HG03575 (cell line): Measurements from ENCODE around the gene TSKU.

ENCODE experiments used
- ATAC-seq: cut with Tn5 transposase; IDR thresholded peaks from one replicate; pipeline ENCODE4 v1.9.1; 2021; ENCODE audit not compliant: unreplicated experiment, insufficient number of reproducible peaks, low FRiP score; ENCODE audit errors: extremely low read depth

TSKU gene

DNA sequence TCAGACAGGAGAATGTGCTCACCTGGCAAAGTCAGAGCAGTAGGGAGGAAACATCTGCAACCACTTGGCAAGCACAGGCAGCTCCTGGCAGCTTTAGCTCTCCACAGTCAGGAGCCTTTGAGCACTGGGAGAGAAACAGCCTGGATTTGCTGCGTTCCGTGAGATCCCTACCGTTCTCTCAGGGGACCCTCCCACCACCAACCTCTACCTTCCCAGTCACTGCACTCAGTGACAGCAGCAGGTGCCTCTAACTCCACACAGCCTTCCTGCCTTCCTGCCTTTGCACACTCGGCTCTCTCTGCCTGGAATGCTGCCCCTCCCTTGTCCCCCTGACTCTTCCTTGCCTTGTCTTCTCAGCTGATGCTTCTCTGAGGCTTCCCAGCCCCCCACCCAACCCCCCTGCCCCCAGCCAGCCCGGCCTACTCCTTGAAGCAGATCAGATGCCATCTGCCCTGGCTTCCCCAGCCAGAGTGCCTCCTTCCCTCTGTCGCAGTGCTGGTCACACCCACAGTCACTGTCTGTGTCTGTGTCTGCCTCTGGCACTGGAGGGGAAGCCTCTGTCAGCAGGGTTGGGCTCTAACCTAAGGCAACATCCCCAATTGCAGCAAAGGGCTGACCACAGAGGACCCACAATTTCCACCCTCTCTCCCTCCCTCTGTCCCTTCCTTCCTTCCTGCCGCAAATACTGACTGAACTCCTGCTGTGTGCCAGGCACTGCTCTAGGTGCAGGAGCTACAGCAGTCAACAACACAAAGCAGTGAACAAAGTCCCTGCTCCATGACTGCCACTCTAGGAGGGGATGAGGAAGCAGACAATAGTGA, 14.9 kb upstream of the TSKU start:
- ATAC-seq: no peak

DNA sequence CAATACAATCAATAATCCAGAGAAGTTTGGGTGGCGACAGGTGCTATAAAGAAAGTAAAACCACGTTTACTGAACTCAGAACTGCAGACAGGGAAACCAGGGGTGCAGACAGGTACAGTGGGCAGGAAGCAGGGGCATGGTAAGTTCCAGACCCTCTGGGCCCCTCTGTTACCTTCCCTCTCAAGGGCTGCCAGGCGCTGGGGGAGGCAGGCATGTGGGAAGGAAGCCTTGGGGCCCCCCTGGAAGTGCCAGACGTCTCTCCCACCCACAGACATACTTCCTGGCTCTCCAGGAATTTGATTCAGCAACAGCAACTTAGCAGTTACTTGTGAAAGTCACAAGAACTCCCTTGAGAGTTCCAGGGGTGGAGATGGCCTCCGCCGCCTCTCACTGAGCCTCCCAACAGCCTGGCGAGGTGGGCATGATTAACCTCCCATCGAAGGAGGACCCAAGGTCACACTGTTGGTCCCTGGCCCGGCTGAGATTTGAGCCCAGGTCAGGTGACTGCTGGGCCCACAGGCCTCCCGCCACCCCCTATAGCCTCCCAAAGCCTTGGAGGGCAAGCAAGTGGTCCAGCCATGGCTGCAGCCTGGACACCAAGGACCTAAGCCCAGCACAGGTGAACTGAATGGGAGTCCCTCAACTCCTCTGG, 14.1 kb upstream of the TSKU start:
- no peak for ATAC-seq

DNA sequence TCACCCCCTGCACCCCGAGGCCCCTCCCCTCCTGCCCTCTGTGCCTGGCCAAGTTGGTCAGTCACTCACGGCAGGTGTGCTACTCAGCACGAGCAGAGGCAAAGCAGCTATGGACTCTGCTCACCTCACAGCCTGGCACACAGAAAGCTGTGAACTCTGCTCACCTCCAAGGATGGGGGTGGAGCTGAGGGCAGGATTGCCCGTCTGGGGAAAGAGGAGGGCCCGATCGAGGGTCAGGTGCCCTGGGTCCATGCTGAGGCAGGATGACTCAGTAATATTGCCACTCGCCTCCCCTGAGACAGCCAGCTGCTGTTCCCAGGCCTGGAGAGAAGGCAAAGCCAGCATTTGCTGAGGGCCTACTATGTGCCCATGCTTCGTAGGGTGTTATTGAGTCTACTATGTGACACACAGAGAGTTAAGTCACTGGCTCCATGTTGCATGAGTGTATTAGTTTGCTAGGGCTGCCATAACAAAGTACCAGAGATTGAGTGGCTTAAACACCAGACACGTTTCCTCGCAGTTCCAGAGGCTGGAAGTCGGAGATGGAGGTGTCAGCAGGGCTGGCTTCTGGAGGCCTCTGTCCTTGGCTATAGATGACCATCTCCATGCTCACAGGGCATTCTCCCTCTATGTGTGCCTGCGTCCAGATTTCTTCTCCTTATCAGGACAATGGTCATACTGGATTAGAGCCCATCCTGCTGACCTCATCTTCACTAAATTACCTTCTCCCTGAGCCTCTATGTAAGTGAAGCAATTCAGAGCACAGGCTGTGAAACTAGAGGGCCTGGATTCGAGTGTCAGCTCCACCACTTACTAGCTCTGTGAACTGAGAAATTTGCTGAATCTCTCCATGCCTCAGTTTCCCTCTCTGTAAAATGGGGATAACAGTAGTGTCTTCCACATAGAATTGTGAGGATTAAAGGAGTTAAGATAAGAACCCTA, 13.2 kb upstream of the TSKU start:
- ATAC-seq: no peak

DNA sequence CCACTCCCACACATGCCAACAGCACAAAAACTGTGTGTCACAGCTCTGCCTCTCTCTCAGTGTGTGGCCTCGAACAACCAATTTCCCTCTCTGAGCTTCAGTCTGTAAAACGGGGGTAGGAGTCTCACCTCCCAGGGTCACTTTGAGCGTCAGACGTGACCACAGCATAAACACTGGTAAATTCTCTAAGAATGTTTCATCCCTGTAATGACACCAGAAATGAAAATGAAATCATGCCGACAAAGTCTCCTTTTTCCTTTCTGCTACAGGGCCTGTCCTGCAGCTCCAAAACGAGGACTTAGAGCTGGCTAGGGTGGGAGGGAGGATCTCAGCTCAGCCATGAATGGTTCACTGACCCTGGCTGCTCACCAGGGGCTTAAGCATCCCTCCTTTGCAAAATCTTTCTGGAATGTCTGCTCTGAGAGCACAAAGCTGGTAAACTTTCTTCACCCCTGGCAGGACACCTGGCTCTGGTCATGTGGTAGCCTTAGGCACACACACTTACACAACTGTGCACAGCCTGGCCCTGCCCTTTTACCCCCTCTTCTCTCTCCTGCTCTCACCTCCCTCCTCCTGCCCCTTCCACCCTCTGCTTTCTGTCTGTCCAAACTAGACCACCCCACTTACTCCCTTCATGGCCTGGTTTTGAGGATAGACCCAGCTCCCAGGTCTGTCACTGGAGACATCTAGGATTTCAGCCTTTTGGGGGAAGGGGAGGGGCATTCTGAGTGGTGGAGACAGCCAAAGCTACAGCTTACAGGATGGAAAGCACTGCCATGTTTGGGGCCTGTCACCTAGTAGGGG, 12.3 kb upstream of the TSKU start:
- ATAC-seq: no peak

DNA sequence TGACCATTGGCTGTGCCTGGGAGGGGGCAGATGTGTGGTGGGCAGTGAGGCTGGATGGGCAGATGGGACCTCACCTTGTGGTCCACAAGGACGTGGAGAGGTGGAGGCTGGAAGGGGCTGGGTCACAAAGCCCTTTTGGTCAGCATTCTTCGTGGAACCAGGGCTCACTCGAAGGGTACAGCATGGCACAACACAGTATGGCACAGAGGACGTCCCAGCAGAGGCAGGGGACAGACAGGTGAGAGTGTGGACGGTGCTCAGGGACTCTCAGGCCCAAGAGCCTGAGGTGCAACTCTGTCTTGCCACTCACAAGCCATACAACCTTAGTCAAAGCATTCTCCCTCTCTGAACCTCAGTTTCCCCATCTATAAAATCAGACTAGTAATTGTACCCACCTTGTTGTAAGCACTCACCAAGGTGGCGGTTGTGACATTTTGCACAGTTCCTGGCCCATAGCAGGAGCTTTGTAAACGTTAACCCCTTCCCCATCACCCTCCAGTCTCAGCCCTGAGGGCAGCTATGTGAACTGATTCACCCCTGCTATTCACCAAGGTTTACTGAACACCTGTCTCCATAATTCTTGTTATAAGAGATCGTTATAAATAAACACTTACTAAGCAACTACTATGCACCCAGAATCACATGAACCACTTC, 11.6 kb upstream of the TSKU start:
- no peak for ATAC-seq

DNA sequence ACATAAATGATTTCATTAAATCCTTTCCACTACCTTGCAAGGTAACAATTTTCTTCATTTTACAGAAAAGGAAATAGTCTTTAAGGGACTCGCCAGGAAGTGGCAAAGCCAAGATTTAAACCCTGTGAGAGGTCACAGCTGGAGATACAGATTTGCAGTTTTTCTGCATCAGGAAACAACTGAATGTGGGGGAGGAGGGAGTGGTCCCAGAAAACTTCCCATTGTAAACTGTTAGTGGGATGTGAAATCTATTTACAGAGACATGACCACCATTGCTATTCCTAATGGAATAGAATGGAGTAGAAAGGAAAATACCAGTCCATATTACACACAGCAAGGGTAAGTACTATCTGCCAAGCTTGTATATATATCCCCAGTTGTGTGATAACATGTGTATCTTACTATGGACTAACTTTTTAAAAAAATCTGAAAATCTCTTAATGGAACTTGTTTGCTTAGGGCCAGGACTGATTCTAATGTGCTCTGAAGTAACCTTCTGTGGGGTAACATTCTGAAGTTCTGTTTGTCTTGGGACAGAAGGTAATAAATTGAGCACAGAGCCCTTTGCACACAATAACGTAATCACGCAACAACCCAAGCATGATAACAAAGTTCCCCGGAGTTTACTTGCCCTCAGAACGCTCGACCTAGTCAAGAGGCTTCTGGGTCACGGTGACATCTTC, 10.9 kb upstream of the TSKU start:
- ATAC-seq: no peak

DNA sequence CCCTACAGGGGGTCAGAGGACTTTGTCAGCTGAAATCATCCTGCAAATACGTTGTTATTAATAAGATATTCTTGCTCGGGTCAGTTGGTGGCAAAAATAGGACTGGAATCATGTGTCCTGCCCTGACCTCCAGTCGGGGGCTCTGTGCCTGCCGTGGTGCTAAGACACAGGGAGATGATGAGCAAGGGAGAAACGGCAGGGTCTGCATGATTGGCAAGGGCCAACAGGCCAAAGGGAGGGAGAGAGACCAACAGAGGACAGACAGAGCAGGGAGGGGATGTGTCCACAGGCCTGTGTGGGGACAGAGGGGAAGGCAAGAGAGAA, 10.4 kb upstream of the TSKU start:
- no peak for ATAC-seq

DNA sequence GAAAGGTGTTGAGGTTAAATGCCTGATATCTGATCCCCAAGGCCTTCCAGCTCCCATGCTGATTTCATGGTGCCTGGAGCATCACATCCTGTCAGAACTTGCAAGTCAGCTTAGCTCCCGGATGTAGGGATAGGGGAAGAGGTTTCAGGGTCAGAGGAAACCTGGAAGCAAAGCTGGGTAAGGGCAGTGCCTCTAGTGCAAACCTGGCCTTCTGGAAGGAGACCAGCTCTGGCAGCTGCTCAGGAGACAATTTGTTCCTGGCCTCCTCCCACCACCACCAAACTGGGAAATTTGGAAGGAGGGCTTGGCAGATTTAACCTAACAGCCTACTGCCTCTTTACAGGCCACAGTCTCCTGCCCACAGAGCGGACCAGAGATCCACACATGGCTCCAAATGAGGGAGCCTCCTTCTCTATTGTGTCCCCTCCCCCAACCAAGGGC, 9.2 kb upstream of the TSKU start:
- no peak for ATAC-seq

DNA sequence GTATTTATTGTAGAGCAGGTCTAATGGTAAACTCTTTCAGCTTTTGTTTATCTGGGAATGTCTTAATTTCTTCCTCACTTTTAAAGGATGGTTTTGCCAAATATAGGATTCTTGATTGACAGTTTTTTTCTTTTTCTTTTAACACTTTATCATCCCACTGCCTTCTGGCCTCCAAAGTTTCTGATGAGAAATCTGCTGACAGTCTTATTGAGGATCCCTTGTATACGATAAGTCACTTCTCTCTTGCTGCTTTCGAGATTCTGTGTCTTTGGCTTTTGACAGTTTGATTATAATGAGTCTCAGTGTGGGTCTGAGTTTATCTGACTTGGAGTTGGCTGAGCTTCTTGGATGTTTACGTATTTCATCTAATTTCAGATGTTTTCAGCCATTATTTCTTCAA, 6.7 kb upstream of the TSKU start:
- ATAC-seq: no peak

DNA sequence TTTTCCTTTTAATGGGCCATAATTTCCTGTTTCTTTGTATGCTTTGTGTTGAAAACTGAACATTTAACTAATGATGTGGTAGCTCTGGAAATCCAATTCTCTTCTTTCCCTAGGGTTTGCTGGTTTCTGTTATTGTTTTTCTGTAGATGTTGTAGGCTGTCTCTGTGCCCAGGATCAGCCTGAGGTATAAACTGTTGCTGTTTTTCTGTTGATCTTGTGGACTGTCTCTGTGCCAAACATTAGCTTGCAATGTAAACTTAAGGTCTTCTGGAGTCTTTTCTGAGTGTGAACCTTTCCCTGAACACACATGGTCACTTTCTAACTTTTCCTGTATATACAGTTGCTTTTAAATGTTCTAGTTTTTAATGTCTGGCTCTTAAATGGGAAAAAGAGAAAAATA, 5.9 kb upstream of the TSKU start:
- ATAC-seq: no peak

DNA sequence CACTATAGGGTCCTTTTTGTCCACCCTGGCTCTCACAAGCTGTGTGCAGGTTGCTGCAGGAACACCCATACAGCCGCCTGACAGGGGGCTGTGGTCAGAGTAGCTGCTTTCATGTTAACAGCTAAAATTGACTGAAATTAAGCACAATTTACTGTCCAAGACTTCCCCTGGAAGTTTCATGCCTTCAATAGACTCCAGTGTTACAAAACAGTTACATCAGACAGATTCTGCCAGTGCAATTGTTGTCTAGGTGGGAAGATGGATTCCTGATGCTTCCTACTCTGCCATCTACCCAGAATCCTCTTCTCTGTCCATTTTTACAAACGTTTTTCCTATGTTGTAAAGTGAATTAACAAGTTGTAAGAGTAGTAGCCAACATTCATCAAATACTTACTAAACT, 5.3 kb upstream of the TSKU start:
- no peak for ATAC-seq

DNA sequence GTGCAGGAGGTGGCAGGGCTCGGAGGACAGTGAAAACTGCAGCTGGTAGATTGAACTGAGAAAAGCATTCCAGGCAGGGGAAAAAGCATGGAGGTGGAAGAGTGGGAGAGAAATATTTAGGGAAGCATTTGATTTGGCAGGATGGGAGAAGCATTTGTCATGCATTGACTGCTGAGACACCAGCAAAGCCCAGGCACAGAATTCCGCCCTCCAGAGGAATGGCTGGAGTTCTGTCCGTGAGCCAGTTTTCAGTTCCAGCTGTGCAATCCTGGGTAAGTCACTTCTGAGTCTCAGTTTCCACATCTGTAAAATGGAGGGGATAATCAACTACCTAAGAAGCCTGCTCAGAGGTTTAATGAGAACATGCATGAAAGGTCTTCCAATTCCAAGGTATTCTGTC, 4.3 kb upstream of the TSKU start:
- ATAC-seq: no peak

DNA sequence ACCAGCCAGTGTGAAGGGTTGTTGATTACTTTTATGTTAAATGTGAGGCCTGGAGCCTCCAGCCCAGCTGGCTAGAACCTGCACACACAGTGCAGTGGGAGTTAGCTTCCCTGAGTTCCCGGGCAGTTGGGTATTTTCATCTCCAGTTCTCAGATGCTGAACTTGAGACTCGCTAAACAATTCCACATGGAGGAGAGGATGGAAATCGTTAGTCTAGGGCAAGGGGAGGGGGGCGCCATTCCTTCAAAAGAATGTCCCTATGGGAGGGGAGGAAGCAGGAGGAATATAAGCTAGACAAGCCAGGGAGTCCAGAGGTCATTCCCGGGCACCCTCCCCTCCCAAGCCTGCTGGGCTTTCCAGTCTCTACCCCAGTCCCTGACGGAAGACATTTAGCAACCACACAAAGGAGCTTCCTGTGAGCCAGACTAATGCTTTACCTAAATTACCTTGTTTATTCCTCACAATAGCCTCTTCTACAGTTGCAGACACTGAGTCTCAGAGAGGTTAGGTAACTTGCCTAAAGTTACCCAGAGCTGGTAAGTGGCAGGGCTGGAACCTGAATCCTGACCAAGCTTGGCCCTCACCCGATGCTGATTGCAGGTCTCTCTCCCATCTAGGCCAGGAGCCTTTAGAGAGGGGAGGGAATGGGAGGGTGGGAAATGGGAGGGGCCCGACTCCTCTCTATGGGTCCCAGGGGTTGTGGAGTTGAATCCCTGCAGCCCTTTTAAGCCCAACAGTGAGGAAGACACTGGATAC, 1.9 kb upstream of the TSKU start:
- ATAC-seq: no peak

DNA sequence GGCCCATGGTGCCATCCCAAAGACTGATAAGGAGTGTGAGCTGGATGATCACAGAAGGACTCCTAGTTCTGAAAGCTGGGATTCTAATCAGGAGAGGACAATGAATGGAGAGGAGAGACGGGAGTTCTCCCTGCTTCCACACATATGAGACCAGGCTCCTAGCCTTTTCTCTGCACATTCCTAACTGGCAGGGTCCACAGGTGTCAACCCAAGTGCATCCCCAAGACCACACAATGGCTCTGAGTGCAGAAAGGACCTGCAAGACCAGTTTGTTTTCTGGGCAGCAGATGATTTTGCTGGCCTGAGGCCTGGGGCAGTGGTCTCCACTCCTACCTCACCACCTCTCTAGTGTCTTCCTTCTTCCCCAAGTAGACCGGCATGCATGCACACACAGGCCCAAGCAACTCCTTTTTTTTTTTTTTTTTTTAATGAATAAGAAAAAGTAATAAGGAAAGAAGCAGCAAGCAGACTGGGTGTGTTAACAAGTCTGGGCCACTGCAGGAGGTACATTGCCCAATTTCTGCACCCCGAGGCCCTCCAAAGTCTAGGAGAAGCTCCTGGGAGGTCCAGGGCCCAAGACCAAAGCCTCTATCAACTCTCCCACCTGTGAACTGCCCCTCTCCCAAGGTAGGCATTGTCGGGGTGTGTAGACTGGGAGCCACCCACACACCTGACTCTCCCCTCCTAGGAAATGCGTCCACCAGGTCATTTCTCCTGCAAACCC, 1.2 kb upstream of the TSKU start:
- no peak for ATAC-seq

DNA sequence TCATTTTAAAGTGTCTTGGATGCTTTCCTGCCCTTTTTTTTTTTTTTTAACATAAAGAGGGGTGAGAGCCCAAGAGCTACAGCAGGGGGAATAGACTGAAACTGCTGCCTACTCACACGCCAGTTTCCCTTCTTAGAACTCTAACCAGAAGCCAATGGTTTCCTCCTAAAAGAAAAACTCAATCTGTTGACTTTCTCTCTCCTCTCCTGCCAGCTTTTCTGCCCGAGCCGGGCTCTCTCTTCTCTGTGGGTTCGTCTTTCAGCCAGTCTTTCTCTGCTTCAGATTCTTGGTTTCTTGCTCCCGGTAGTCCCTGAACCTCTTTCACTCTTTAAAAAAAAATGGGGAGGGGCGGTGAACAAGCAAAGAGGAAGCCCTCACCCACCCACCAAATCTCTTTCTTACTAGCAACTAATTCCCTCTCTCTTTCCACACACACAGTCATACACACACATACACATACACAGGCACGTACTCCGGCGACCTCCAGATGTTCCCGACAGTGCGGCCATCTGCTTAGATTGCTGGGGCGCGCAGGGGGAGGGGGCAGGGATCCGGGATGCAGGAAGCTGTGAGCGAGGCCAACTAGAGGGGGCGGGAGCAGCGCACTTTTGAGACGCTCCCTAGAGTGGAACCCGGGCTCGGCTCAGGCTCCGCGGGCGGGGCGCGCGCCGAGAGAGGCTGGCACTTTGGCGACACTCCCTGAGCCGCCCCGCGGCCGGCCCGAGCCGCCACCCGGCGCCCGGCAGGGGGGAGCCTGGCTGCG, 444 bp upstream of the TSKU start:
- no peak for ATAC-seq
